Breast epithelium (tissue), 3 donors: ENCODE data around the gene SSBP4.

Experiments
- CTCF ChIP-seq, 3 donors: fragments of 450-650 bp; IDR thresholded peaks; one replicate each; pipeline ENCODE4 v1.5.1; 2016 to 2017; ENCODE audit warnings: antibody characterized with exemption in 3 of 3, mild to moderate bottlenecking in 3 of 3, moderate library complexity in 3 of 3
- POLR2A ChIP-seq: fragments of 450-650 bp; IDR thresholded peaks from one replicate; pipeline ENCODE4 v1.6.1; 2016; ENCODE audit warnings: antibody characterized with exemption, mild to moderate bottlenecking, moderate library complexity

GRCh38 chr19:18432275-18433014, 13.2 kb downstream of the SSBP4 start:
- TF ChIP-seq CTCF (IDR thresholded peaks at IDR 0.05) (no peak), POLR2A (no peak)
